HG03039 (cell line): ENCODE data around the gene FGF7.
"Not testable (repeated sequence)": the region's sequence is repeated elsewhere in the genome, so short reads cannot be mapped to it uniquely, and the experiment has no call there.

Source experiments
- ATAC-seq: cut with Tn5 transposase; IDR thresholded peaks from one replicate; pipeline ENCODE4 v1.9.1; 2021; ENCODE audit warnings: mild to moderate bottlenecking, moderate library complexity; ENCODE audit not compliant: unreplicated experiment

Gene FGF7

DNA sequence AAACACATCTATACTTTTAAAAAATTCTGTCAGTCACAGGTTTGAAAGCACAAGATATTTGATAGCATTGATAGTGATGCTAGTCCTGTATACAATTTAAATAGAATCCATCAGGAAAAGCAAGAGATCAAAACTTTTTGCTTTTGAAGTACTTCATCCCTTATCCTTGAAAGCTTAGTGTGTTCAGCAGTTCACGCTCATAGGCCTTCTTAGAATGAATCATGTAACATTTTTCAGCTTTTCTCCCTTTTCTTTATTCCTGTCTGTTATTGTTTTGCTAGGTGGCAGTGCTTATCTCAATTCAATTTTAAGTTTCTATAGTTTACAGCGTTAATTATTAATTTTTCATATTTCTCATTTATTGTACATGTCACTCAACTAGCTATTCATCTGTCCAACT is 69.1 kb downstream of the FGF7 start:
- ATAC-seq, result no peak

DNA sequence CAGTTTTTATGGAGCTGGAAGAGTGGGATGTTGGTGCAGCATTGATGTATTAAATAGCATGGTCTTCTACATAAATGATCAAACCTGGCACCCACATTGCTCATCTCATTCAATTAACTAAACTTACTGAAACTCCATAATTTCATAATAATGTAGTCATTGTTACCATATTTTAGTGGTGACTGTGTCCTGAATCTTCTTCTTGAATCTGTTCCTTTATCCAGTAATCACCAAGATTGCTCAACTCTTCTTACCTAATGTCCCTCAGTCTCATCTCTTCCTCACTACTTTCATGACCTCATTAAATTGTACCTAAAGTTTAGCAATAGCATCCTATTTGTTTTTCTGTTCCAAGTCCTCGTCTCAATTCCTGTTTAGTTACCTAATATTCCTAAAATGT is 69.8 kb downstream of the FGF7 start:
- no peak for ATAC-seq

DNA sequence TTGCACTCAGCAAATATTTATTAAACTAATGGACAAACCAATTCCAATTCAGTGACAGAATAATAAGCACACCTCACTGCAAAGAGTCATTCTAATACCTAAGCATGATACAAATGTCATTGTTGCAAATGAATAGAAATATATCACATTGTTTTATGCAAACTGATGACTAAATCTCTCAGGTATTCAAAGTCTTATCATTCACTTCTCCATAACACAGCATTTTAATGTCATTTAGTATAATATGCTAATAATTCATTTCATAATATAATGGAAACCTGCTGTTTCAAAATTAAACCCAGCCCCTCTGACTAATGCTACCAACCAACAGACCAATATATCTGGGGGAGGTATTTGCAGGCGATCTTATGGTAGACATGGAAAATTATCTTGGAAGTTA is 71.8 kb downstream of the FGF7 start:
- no peak for ATAC-seq

- no peak for ATAC-seq
These were observed 73.1 kb downstream of the FGF7 start for GRCh38 chr15:49495993-49496753.

DNA sequence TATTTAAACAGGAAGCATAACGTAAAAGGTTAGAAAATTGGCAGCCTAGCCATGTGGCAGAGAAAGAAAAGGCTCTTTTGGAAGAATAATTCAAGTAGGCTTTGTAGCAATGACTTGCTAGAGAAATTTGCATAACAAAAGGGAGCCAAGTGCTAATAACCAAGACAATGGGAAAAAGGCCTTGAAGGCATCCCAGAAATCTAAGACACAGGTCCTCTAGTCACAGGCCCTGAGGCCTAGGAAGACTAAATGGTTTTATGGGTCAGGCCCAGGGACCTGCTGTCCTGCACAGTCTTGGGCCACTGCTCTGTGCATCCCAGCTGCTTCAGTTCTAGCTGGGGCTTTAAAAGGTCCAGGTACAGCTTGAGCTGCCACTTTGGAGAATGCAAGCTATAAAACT is 78.5 kb downstream of the FGF7 start:
- no peak for ATAC-seq

GRCh38 chr15:49506341-49506740 is 83.3 kb downstream of the FGF7 start:
- no peak for ATAC-seq

- ATAC-seq, result no peak
These were observed 84.2 kb downstream of the FGF7 start for GRCh38 chr15:49507261-49507660.

GRCh38 chr15:49512739-49513138 is 89.7 kb downstream of the FGF7 start:
- not testable (repeated sequence) for ATAC-seq

DNA sequence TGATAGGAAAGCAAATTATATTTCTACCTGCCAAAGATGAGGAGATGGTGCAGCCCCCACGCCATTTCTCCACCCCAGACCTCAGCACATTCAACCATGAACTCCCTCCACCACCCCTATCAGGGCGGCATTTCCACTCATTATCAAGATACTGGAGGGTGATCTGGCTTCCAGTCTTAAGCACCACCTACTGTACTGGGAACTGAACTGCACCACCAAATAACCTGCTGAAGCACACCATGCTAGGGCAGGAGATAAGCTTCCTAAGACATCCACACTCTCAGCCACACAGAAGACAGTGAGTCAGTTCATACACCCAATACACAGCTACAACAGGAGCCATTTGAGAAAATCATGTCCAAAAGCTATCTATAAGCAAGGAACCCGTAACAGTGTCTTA is 98.8 kb downstream of the FGF7 start:
- no peak for ATAC-seq

DNA sequence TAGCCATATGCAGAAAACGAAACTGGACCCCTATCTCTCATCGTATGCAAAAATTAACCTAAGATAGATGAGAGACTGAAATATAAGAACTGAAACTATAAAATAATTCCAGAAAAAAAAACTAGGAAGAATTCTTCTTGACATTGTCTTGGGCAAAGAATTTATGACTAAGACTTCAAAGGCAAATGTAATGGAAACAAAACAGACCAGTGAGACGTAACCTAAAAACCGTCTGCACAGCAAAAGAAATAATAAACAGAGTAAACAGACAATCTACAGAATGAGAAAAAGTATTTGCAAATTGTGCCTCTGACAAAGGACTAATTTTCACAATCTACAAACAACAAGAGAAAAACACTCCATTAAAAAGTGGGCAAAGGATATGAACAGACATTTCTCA is 105.2 kb downstream of the FGF7 start:
- no peak for ATAC-seq

DNA sequence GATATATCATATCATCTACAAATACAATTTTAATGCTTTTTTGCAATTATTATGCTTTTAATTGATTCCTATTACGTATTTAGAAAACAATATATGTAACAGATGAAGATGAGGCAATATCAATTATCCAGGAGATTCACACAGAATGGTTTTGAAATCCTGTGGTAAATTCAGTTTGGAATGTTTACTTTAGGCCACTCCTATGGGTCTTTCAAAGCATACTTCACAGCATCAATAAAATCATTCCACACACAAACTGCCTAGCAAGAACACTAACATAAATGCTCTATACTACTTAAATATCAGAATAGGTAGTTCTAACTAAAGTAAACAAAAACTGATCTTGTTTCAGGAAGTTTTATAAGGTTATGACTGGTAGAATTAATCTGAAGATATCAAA is 107.0 kb downstream of the FGF7 start:
- ATAC-seq, result no peak
